ENCODE data around the gene MAD2L1. TPM values are rescaled to one million over a fixed set of nuclear protein-coding genes. Genes with fewer than 3 reads are reported as not detected.
A peak's percentile ranks its signal among the peaks of the same experiment; 100 is the strongest.

Gene MAD2L1
- total and polyA plus RNA-seq, 2 of the 13 experiments (the other 11 are each of a cell fraction or from before 2014, with no cell fraction given): 40.6 to 109 TPM

- no peak for TF ChIP-seq ZFP37 (CRISPR knock-in tag; IDR thresholded peaks at IDR 0.05; ENCODE audit: borderline replicate concordance)
- no peak for TF ChIP-seq MATR3 (CRISPR knock-in tag; IDR thresholded peaks at IDR 0.05)
- TF ChIP-seq ZNF546 (CRISPR knock-in tag; conservative IDR thresholded peaks at IDR 0.05): no peak
- no peak for TF ChIP-seq KDM2A (CRISPR knock-in tag; IDR thresholded peaks at IDR 0.05; ENCODE audit: borderline replicate concordance, low read depth)
- TF ChIP-seq, protein P1, sequence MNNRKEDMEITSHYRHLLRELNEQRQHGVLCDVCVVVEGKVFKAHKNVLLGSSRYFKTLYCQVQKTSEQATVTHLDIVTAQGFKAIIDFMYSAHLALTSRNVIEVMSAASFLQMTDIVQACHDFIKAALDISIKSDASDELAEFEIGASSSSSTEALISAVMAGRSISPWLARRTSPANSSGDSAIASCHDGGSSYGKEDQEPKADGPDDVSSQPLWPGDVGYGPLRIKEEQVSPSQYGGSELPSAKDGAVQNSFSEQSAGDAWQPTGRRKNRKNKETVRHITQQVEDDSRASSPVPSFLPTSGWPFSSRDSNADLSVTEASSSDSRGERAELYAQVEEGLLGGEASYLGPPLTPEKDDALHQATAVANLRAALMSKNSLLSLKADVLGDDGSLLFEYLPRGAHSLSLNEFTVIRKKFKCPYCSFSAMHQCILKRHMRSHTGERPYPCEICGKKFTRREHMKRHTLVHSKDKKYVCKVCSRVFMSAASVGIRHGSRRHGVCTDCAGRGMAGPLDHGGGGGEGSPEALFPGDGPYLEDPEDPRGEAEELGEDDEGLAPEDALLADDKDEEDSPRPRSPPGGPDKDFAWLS (CRISPR knock-in tag; IDR thresholded peaks at IDR 0.05; ENCODE audit: borderline replicate concordance): no peak
- no peak for TF ChIP-seq FOXO4 (CRISPR knock-in tag; conservative IDR thresholded peaks at IDR 0.05)
- no peak for TF ChIP-seq ZNF34 (CRISPR knock-in tag; IDR thresholded peaks at IDR 0.05; ENCODE audit: borderline replicate concordance)
Measured at GRCh38 chr4:120051253-120051652, 15.4 kb downstream of the MAD2L1 start (continued).

DNA sequence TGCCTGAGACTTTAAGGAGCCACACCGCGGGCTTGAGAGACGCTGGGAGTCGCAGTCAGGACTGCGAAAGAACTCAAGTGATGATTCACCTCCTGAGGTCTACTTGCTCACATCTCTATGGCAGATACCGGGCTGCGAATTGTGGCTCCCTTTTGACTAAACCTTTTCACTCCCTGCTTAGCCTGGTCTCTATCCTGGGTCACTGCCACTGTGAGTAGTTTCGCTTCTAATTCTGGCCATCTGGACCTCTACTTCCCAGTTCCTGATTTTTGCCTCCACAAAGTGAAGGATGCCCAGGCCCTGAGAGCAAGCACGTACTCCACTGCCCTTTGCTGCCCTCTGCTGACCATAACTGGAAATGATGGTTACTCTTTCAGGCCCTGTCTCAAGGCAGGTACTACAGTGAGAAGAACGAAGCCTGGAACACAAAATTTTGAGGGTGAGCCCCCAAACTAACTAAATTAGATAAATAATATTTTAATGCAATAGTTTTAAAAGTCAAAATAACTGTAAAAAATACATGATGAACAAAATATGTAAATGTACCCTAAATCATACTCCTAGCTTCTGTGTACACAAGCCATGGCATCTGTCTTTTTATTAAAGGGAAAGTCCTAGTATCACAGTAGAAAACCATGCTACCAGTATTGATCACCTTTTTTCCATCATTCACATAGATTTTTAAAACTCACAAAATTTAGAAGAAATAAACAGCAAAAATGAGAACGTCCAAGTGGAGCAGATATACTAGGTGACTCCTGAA is 16.7 kb downstream of the MAD2L1 start:
- no peaks in the 10 kb centered on the region for H3K9me3 ChIP-seq (ENCODE audit: low read length)
- POLR2A ChIA-PET: no interaction called here
- no peaks in the 10 kb centered on the region for H3K27me3 ChIP-seq (ENCODE audit: control insufficient read depth in 1 of 2, insufficient read depth in 2 of 2, low read length in 2 of 2)
- peak; percentile 99 for ATAC-seq
- H4K20me1 ChIP-seq (ENCODE audit: insufficient read depth, low read length): no peaks in the 10 kb centered on the region
- WGBS (ENCODE audit: low lambda C conversion rate): 42% methylated on average over 11 of the region's 11 CpGs
- H3K4me3 ChIP-seq (replicated peaks in 1 of 3; ENCODE audit: insufficient read depth in 1 of 3, low read depth in 2 of 3, low read length in 3 of 3): no peak overlapping the region
- peak; percentile 80 for FAIRE-seq
- H3K9ac ChIP-seq (ENCODE audit: insufficient read depth, low read depth, low read length): no peak overlapping the region
- H3K27ac ChIP-seq (ENCODE audit: extremely low read length, insufficient read depth, low read length): no peak overlapping the region
- H3K4me2 ChIP-seq (ENCODE audit: low read depth, low read length): peak overlapping the region; percentile 49
- H3K36me3 ChIP-seq (replicated peaks in 1 of 2; ENCODE audit: control insufficient read depth in 1 of 2, insufficient read depth in 2 of 2, low read length in 2 of 2): no peaks in the 10 kb centered on the region
- DNase-seq (ENCODE audit: low spot score): peak; percentile 62
- intact Hi-C loops (cut with micrococcal nuclease; ENCODE audit: unreplicated experiment): loop anchor here (1.0 to 5.0 kb wide), 4 partner anchors 421 to 1067 kb away; a partner anchor contains a TSS
- BruUV-seq (replicated peaks): no TSS peak
- no peaks in the 10 kb centered on the region for H3K4me1 ChIP-seq (ENCODE audit: insufficient read depth, low read length)
- no peaks in the 10 kb centered on the region for H3K79me2 ChIP-seq (ENCODE audit: insufficient read depth, low read length)
- in situ Hi-C loops (cut with HindIII; ENCODE audit: extremely low pct_ligation_motif_present, low pct_unique_long_range_greater_than_20kb): loop anchor here (10.0 kb wide), 3 partner anchors 425 to 1065 kb away; partner anchors contain the start of gene PDE5A
- no peak overlapping the region for H2AFZ ChIP-seq (ENCODE audit: low read length)
- CTCF ChIA-PET (ENCODE audit: low intra/inter-chr PET ratio, low total read pairs): interaction anchor here (1.4 to 1.9 kb wide), 4 partner anchors 420 to 1068 kb away, joined by 4 to 14 read pairs (median 8); partner anchors contain the start of gene PDE5A
- no peak for TF ChIP-seq SOX5 (CRISPR knock-in tag; IDR thresholded peaks at IDR 0.05; ENCODE audit: borderline replicate concordance)
- TF ChIP-seq ZZZ3 (CRISPR knock-in tag; IDR thresholded peaks at IDR 0.05; ENCODE audit: borderline replicate concordance): no peak
- 0 out of 2 replicates have a peak, but pooled peaks have one; percentile 27 for TF ChIP-seq KMT2B (CRISPR knock-in tag; IDR thresholded peaks at IDR 0.05)
- TF ChIP-seq XRCC5 (optimal IDR thresholded peaks at IDR 0.05; ENCODE audit: low read length): peak; percentile 27
- TF ChIP-seq TEAD3 (CRISPR knock-in tag; optimal IDR thresholded peaks at IDR 0.05; ENCODE audit: borderline replicate concordance): peak; percentile 17
- TF ChIP-seq ZNF607 (CRISPR knock-in tag; IDR thresholded peaks at IDR 0.05; ENCODE audit: borderline replicate concordance): 0 out of 2 replicates have a peak, but pooled peaks have one; percentile 40
- peak; percentile 84 for TF ChIP-seq SMC3 (IDR thresholded peaks at IDR 0.05; ENCODE audit: low read length)
- TF ChIP-seq, protein P2, sequence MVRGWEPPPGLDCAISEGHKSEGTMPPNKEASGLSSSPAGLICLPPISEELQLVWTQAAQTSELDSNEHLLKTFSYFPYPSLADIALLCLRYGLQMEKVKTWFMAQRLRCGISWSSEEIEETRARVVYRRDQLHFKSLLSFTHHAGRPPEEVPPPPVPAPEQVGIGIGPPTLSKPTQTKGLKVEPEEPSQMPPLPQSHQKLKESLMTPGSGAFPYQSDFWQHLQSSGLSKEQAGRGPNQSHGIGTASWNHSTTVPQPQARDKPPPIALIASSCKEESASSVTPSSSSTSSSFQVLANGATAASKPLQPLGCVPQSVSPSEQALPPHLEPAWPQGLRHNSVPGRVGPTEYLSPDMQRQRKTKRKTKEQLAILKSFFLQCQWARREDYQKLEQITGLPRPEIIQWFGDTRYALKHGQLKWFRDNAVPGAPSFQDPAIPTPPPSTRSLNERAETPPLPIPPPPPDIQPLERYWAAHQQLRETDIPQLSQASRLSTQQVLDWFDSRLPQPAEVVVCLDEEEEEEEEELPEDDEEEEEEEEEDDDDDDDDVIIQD (CRISPR knock-in tag; IDR thresholded peaks at IDR 0.05; ENCODE audit: low read depth): no peak
- TF ChIP-seq ZNF501 (CRISPR knock-in tag; IDR thresholded peaks at IDR 0.05): 0 out of 2 replicates have a peak, but pooled peaks have one; percentile 40
- no peak for TF ChIP-seq ZNF616 (CRISPR knock-in tag; IDR thresholded peaks at IDR 0.05; ENCODE audit: low read depth)
- TF ChIP-seq IRF2 (CRISPR knock-in tag; IDR thresholded peaks at IDR 0.05): 0 out of 2 replicates have a peak, but pooled peaks have one; percentile 22
